ENCODE data around the gene PTRH2. TPM values are rescaled to one million over a fixed set of nuclear protein-coding genes. Genes with fewer than 3 reads are reported as not detected.

PTRH2 gene
- total RNA-seq, 1 experiment from 2014 or later: 46.3 TPM

GRCh38 chr17:59723607-59724006 lies 16.4 kb upstream of the PTRH2 start:
- in situ Hi-C loops (cut with HindIII; ENCODE audit: low sequenced_read_pairs): no loop called here

GRCh38 chr17:59723041-59723440 lies 15.8 kb upstream of the PTRH2 start:
- DNase-seq (ENCODE audit: low spot score): no peak
- in situ Hi-C loops (cut with HindIII; ENCODE audit: low sequenced_read_pairs): no loop called here

More at GRCh38 chr17:59723607-59724006, 16.4 kb upstream of the PTRH2 start:
- no peak for DNase-seq (ENCODE audit: low spot score)

GRCh38 chr17:59722623-59723022 lies 15.4 kb upstream of the PTRH2 start:
- no peak for DNase-seq (ENCODE audit: low spot score)
- in situ Hi-C loops (cut with HindIII; ENCODE audit: low sequenced_read_pairs): no loop called here

GRCh38 chr17:59719526-59719925 lies 12.3 kb upstream of the PTRH2 start:
- in situ Hi-C loops (cut with HindIII; ENCODE audit: low sequenced_read_pairs): no loop called here
- no peak for DNase-seq (ENCODE audit: low spot score)

GRCh38 chr17:59716427-59716826 lies 9.2 kb upstream of the PTRH2 start:
- no peak for DNase-seq (ENCODE audit: low spot score)
- in situ Hi-C loops (cut with HindIII; ENCODE audit: low sequenced_read_pairs): no loop called here

GRCh38 chr17:59714255-59714654 lies 7.0 kb upstream of the PTRH2 start:
- no peak for DNase-seq (ENCODE audit: low spot score)
- in situ Hi-C loops (cut with HindIII; ENCODE audit: low sequenced_read_pairs): no loop called here

- in situ Hi-C loops (cut with HindIII; ENCODE audit: low sequenced_read_pairs): no loop called here
- no peak for DNase-seq (ENCODE audit: low spot score)
Observed at GRCh38 chr17:59712862-59713261, 5.6 kb upstream of the PTRH2 start.

GRCh38 chr17:59711936-59712335 lies 4.7 kb upstream of the PTRH2 start:
- in situ Hi-C loops (cut with HindIII; ENCODE audit: low sequenced_read_pairs): no loop called here
- no peak for DNase-seq (ENCODE audit: low spot score)

GRCh38 chr17:59707971-59708430 lies 771 bp upstream of the PTRH2 start:
- DNase-seq (ENCODE audit: low spot score): no peak
- in situ Hi-C loops (cut with HindIII; ENCODE audit: low sequenced_read_pairs): no loop called here

GRCh38 chr17:59702304-59702703 lies 4.9 kb downstream of the PTRH2 start:
- in situ Hi-C loops (cut with HindIII; ENCODE audit: low sequenced_read_pairs): no loop called here
- DNase-seq (ENCODE audit: low spot score): no peak

- in situ Hi-C loops (cut with HindIII; ENCODE audit: low sequenced_read_pairs): no loop called here
Observed at GRCh38 chr17:59699786-59700185, 7.4 kb downstream of the PTRH2 start.

GRCh38 chr17:59699218-59699617 lies 8.0 kb downstream of the PTRH2 start:
- in situ Hi-C loops (cut with HindIII; ENCODE audit: low sequenced_read_pairs): no loop called here
- DNase-seq (ENCODE audit: low spot score): no peak

More at GRCh38 chr17:59699786-59700185, 7.4 kb downstream of the PTRH2 start:
- no peak for DNase-seq (ENCODE audit: low spot score)

- in situ Hi-C loops (cut with HindIII; ENCODE audit: low sequenced_read_pairs): no loop called here
- no peak for DNase-seq (ENCODE audit: low spot score)
Observed at GRCh38 chr17:59698143-59698542, 9.1 kb downstream of the PTRH2 start.

GRCh38 chr17:59696682-59697277 lies 10.4 kb downstream of the PTRH2 start:
- in situ Hi-C loops (cut with HindIII; ENCODE audit: low sequenced_read_pairs): no loop called here
- DNase-seq (ENCODE audit: low spot score): no peak

- in situ Hi-C loops (cut with HindIII; ENCODE audit: low sequenced_read_pairs): no loop called here
- no peak for DNase-seq (ENCODE audit: low spot score)
Observed at GRCh38 chr17:59695945-59696681, 11.1 kb downstream of the PTRH2 start.

- DNase-seq (ENCODE audit: low spot score): no peak
- in situ Hi-C loops (cut with HindIII; ENCODE audit: low sequenced_read_pairs): no loop called here
Observed at GRCh38 chr17:59694344-59694743, 12.9 kb downstream of the PTRH2 start.

GRCh38 chr17:59693582-59693981 lies 13.6 kb downstream of the PTRH2 start:
- in situ Hi-C loops (cut with HindIII; ENCODE audit: low sequenced_read_pairs): no loop called here
- DNase-seq (ENCODE audit: low spot score): no peak

- in situ Hi-C loops (cut with HindIII; ENCODE audit: low sequenced_read_pairs): no loop called here
- DNase-seq (ENCODE audit: low spot score): no peak
Observed at GRCh38 chr17:59688496-59688895, 18.7 kb downstream of the PTRH2 start.

- in situ Hi-C loops (cut with HindIII; ENCODE audit: low sequenced_read_pairs): no loop called here
- no peak for DNase-seq (ENCODE audit: low spot score)
Observed at GRCh38 chr17:59688008-59688407, 19.2 kb downstream of the PTRH2 start.

GRCh38 chr17:59684967-59685366 lies 22.3 kb downstream of the PTRH2 start:
- DNase-seq (ENCODE audit: low spot score): no peak
- in situ Hi-C loops (cut with HindIII; ENCODE audit: low sequenced_read_pairs): no loop called here

- in situ Hi-C loops (cut with HindIII; ENCODE audit: low sequenced_read_pairs): no loop called here
- DNase-seq (ENCODE audit: low spot score): no peak
Observed at GRCh38 chr17:59683283-59683682, 23.9 kb downstream of the PTRH2 start.

Measured in G401 (cell line).